GM18861 (cell line): ENCODE measurements around the gene UTS2B.
"Not testable (repeated sequence)": the region's sequence is repeated elsewhere in the genome, so short reads cannot be mapped to it uniquely, and the experiment has no call there.

Source experiments
- ATAC-seq: cut with Tn5 transposase; IDR thresholded peaks from one replicate; pipeline ENCODE4 v1.9.1; 2021; ENCODE audit not compliant: unreplicated experiment

The UTS2B gene

GRCh38 chr3:191283400-191283799 lies 46.9 kb downstream of the UTS2B start:
- ATAC-seq = peak; percentile 85

- no peak for ATAC-seq
These were observed 47.8 kb downstream of the UTS2B start for GRCh38 chr3:191282251-191283185.

- no peak for ATAC-seq
These were observed 49.4 kb downstream of the UTS2B start for GRCh38 chr3:191280882-191281281.

GRCh38 chr3:191280111-191280510 lies 50.2 kb downstream of the UTS2B start:
- no peak for ATAC-seq

GRCh38 chr3:191275751-191276150 lies 54.6 kb downstream of the UTS2B start:
- no peak for ATAC-seq

- ATAC-seq = not testable (repeated sequence)
These were observed 55.1 kb downstream of the UTS2B start for GRCh38 chr3:191275244-191275643.

- ATAC-seq = peak; percentile 47
These were observed 60.8 kb downstream of the UTS2B start for GRCh38 chr3:191269289-191270085.

- ATAC-seq = no peak
These were observed 61.6 kb downstream of the UTS2B start for GRCh38 chr3:191268737-191269136.

- ATAC-seq = peak; percentile 5
These were observed 66.5 kb downstream of the UTS2B start for GRCh38 chr3:191263850-191264249.

GRCh38 chr3:191263365-191263764 lies 67.0 kb downstream of the UTS2B start:
- ATAC-seq = peak; percentile 68

- ATAC-seq = peak; percentile 84
These were observed 67.7 kb downstream of the UTS2B start for GRCh38 chr3:191262650-191263049.

GRCh38 chr3:191261304-191261638 lies 69.1 kb downstream of the UTS2B start:
- ATAC-seq = no peak

- ATAC-seq = no peak
These were observed 69.7 kb downstream of the UTS2B start for GRCh38 chr3:191260431-191261303.

- no peak for ATAC-seq
These were observed 70.8 kb downstream of the UTS2B start for GRCh38 chr3:191259486-191259885.

- ATAC-seq = no peak
These were observed 73.0 kb downstream of the UTS2B start for GRCh38 chr3:191257286-191257685.

GRCh38 chr3:191256405-191256804 lies 73.9 kb downstream of the UTS2B start:
- ATAC-seq = no peak

- no peak for ATAC-seq
These were observed 75.2 kb downstream of the UTS2B start for GRCh38 chr3:191255156-191255555.

- ATAC-seq = no peak
These were observed 76.0 kb downstream of the UTS2B start for GRCh38 chr3:191254098-191254873.

- peak; percentile 28 for ATAC-seq
These were observed 77.1 kb downstream of the UTS2B start for GRCh38 chr3:191253089-191253799.

- ATAC-seq = no peak
These were observed 83.7 kb downstream of the UTS2B start for GRCh38 chr3:191246630-191247029.
